A549 (cell line): ENCODE data around the gene POM121.

Experiments
- BHLHE40 ChIP-seq: IDR thresholded peaks from 2 replicates; pipeline ENCODE4 v1.6.1; 2012; ENCODE audit warnings: low read depth, low read length, inconsistent platforms
- CHD2 ChIP-seq: fragments of 150-350 bp; IDR thresholded peaks from 2 replicates; pipeline ENCODE4 v1.6.1; 2014; ENCODE audit warnings: low read length; ENCODE audit not compliant: partially characterized antibody
- CTCF ChIP-seq: fragments of >200 bp; sonication (Bioruptor Twin); formaldehyde crosslinking; IDR thresholded peaks from 3 replicates; pipeline ENCODE4 v1.5.1; 2016
- E2F6 ChIP-seq: IDR thresholded peaks from 2 replicates; pipeline ENCODE4 v1.6.1; 2012; ENCODE audit warnings: low read depth, borderline replicate concordance
- ESRRA ChIP-seq: fragments of 150-350 bp; IDR thresholded peaks from 2 replicates; pipeline ENCODE4 v1.6.1; 2014; ENCODE audit warnings: mild to moderate bottlenecking, low read length, borderline replicate concordance
- GATA3 ChIP-seq: IDR thresholded peaks from 2 replicates; pipeline ENCODE4 v1.6.1; 2012; ENCODE audit warnings: borderline replicate concordance
- MAFK ChIP-seq: fragments of 450-650 bp; IDR thresholded peaks from 2 replicates; pipeline ENCODE4 v1.6.1; 2014; ENCODE audit not compliant: partially characterized antibody
- PBX3 ChIP-seq: IDR thresholded peaks from 2 replicates; pipeline ENCODE4 v1.6.1; 2012
- POLR2A ChIP-seq: IDR thresholded peaks from 2 replicates; pipeline ENCODE4 v1.6.1; 2012; ENCODE audit warnings: mild to moderate bottlenecking, low read length
- REST ChIP-seq: fragments of 200-600 bp; sonication (generic); IDR thresholded peaks from 2 replicates; pipeline ENCODE4 v1.6.1; 2016; ENCODE audit warnings: antibody characterized with exemption, mild to moderate bottlenecking, moderate library complexity
- SREBF2 ChIP-seq: fragments of 450-650 bp; IDR thresholded peaks from 2 replicates; pipeline ENCODE4 v1.6.1; 2014; ENCODE audit warnings: mild to moderate bottlenecking, moderate library complexity

GRCh38 chr7:72924386-72924732 is 536 bp upstream of the POM121 start:
- TF ChIP-seq SREBF2: no peak
- no peak for TF ChIP-seq CTCF
- no peak for TF ChIP-seq REST
- TF ChIP-seq GATA3: no peak
- TF ChIP-seq BHLHE40: no peak
- TF ChIP-seq ESRRA: no peak
- no peak for TF ChIP-seq POLR2A
- TF ChIP-seq MAFK: no peak
- no peak for TF ChIP-seq PBX3
- no peak for TF ChIP-seq E2F6
- no peak for TF ChIP-seq CHD2
